Measurements from ENCODE around the gene DEFB123. TPM values are rescaled to one million over a fixed set of nuclear protein-coding genes. Genes with fewer than 3 reads are reported as not detected.

The DEFB123 gene
- polyA plus RNA-seq, 1 donor from 2014 or later, result not detected

GRCh38 chr20:31449511-31450414 lies 9.3 kb downstream of the DEFB123 start:
- Histone ChIP-seq H3K27me3 (ENCODE audit: insufficient read depth, low read depth, low read length) (no peaks in the 10 kb centered on the region), H3K9me3 (ENCODE audit: low read length) (no peaks in the 10 kb centered on the region)

DNA sequence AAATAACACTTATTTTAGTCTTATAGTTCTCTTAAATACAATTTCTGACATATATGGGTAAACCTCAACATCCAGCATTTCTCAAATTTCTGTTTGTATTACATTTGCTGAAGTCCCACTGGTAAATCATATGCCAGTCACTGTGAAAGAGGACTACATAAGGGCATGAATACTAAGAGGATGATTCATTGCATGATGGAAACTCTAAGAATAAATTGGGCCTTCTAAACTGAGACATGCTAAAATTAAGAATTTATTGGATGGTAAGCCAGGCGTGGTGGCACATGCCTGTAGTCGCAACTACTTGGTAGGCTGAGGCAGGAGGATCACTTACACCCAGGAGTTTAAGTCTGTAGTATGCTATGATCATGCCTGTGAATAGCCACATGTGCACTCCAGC lies 12.1 kb downstream of the DEFB123 start:
- Histone ChIP-seq H3K79me2 (replicated peaks; ENCODE audit: insufficient read depth, low read length) (no peaks in the 10 kb centered on the region), H3K27ac (ENCODE audit: low read length) (no peak overlapping the region), H3K9me3 (ENCODE audit: low read length) (no peaks in the 10 kb centered on the region), H3K4me2 (ENCODE audit: low read length) (no peak overlapping the region), H2AFZ (ENCODE audit: low read depth, low read length) (no peak overlapping the region), H3K9ac (ENCODE audit: low read length) (no peak overlapping the region), H3F3A (ENCODE audit: insufficient read depth, low read length, poor library complexity, severe bottlenecking) (no peaks in the 10 kb centered on the region), H3K27me3 (ENCODE audit: insufficient read depth, low read depth, low read length) (no peaks in the 10 kb centered on the region), H3K36me3 (ENCODE audit: insufficient read depth, low read length) (no peaks in the 10 kb centered on the region), H4K20me1 (ENCODE audit: insufficient read depth) (no peaks in the 10 kb centered on the region), H3K4me3 (ENCODE audit: low read length) (no peak overlapping the region), H3K9me2 (ENCODE audit: insufficient read depth, low read length) (no peaks in the 10 kb centered on the region)
- TF ChIP-seq CTCF (IDR thresholded peaks at IDR 0.05; ENCODE audit: poor library complexity, severe bottlenecking) (no peak), POLR2AphosphoS5 (IDR thresholded peaks at IDR 0.05) (no peak), EP300 (conservative IDR thresholded peaks at IDR 0.05; ENCODE audit: poor library complexity, severe bottlenecking) (no peak), MXI1 (conservative IDR thresholded peaks at IDR 0.05; ENCODE audit: poor library complexity, severe bottlenecking) (no peak), EZH2 (IDR thresholded peaks at IDR 0.05; ENCODE audit: borderline replicate concordance, insufficient read depth, low read length, poor library complexity, severe bottlenecking) (no peak), RAD21 (conservative IDR thresholded peaks at IDR 0.05) (no peak), SMC3 (conservative IDR thresholded peaks at IDR 0.05; ENCODE audit: poor library complexity) (no peak), TAF1 (IDR thresholded peaks at IDR 0.05; ENCODE audit: low read depth) (no peak)
- TF ChIP-seq, protein P1, sequence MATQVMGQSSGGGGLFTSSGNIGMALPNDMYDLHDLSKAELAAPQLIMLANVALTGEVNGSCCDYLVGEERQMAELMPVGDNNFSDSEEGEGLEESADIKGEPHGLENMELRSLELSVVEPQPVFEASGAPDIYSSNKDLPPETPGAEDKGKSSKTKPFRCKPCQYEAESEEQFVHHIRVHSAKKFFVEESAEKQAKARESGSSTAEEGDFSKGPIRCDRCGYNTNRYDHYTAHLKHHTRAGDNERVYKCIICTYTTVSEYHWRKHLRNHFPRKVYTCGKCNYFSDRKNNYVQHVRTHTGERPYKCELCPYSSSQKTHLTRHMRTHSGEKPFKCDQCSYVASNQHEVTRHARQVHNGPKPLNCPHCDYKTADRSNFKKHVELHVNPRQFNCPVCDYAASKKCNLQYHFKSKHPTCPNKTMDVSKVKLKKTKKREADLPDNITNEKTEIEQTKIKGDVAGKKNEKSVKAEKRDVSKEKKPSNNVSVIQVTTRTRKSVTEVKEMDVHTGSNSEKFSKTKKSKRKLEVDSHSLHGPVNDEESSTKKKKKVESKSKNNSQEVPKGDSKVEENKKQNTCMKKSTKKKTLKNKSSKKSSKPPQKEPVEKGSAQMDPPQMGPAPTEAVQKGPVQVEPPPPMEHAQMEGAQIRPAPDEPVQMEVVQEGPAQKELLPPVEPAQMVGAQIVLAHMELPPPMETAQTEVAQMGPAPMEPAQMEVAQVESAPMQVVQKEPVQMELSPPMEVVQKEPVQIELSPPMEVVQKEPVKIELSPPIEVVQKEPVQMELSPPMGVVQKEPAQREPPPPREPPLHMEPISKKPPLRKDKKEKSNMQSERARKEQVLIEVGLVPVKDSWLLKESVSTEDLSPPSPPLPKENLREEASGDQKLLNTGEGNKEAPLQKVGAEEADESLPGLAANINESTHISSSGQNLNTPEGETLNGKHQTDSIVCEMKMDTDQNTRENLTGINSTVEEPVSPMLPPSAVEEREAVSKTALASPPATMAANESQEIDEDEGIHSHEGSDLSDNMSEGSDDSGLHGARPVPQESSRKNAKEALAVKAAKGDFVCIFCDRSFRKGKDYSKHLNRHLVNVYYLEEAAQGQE (IDR thresholded peaks at IDR 0.05; ENCODE audit: borderline replicate concordance), result no peak

More at GRCh38 chr20:31449511-31450414, 9.3 kb downstream of the DEFB123 start:
- H3K9me2 ChIP-seq (ENCODE audit: insufficient read depth, low read length), result no peaks in the 10 kb centered on the region
- H3K79me2 ChIP-seq (replicated peaks; ENCODE audit: insufficient read depth, low read length), result no peaks in the 10 kb centered on the region
- H3K36me3 ChIP-seq (ENCODE audit: insufficient read depth, low read length), result no peaks in the 10 kb centered on the region
- H3K27ac ChIP-seq (ENCODE audit: low read length), result no peak overlapping the region
- TF ChIP-seq EZH2 (IDR thresholded peaks at IDR 0.05; ENCODE audit: borderline replicate concordance, insufficient read depth, low read length, poor library complexity, severe bottlenecking), result no peak
- H4K20me1 ChIP-seq (ENCODE audit: insufficient read depth), result no peaks in the 10 kb centered on the region
- H3K9ac ChIP-seq (ENCODE audit: low read length), result no peak overlapping the region
- no peak overlapping the region for H3K4me3 ChIP-seq (ENCODE audit: low read length)
- H3F3A ChIP-seq (ENCODE audit: insufficient read depth, low read length, poor library complexity, severe bottlenecking), result no peaks in the 10 kb centered on the region
- no peak overlapping the region for H2AFZ ChIP-seq (ENCODE audit: low read depth, low read length)
- no peak overlapping the region for H3K4me2 ChIP-seq (ENCODE audit: low read length)
